NCI-H2171 (cell line): Measurements from ENCODE around the gene INPP5F.
A peak's percentile ranks its signal among the peaks of the same experiment; 100 is the strongest.
"Not testable (repeated sequence)": the region's sequence is repeated elsewhere in the genome, so short reads cannot be mapped to it uniquely, and the experiment has no call there.

Source experiments
- DNase-seq: peaks from one replicate; lab custom pipeline; 2025; lab: John Stamatoyannopoulos, UW

INPP5F gene

DNA sequence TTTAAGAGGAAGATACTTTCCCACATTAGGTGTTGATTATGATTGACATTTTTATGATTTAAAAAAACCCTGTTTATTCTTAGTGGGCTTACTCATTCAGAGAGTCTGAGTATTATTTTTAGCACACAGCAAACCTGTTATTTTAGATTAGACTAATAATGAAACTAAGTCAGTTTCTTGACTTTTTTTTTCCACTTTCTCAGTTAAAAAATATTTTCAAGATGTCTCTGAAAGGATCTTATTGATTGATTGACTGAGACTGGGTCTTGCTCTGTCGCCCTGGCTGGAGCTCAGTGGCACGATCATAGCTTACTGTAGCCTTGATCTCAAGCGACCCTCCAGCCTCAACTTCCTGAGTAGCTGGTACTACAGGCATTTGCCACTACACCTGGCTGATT lies 20.4 kb upstream of the INPP5F start:
- no peak for DNase-seq

DNA sequence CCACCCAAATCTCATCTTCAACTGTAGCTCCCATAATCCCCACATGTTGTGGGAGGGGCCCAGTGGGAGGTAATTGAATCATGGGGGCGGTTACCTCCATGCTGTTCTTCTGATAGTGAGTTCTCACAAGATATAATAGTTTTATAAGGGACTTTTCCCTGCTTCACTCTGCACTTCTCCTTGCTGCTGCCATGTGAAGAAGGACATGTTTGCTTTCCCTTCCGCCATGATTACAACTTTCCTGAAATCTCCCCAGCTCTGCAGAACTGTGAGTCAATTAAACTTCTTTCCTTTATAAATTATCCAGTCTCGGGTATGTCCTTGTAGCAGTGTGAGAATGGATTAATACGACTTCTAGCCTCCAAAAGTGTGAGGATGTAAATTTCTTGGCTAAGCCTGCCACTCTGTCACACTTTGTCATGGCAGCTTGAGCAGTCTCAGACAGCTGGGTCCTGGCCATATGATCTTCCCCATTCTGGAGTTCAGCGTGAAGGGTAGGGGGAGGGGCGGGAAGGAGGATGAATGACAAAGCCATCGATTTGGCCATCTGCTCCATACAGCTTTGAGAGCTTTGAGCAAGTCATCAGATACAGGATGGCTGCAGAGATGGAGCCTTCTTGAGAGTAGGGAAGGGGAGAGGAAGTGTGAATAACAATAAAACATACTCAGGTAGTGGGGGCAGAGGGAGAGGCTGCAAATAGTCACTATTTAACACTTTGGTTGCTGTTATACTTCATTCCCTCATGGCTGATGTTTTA lies 19.1 kb upstream of the INPP5F start:
- peak; percentile 91 for DNase-seq

DNA sequence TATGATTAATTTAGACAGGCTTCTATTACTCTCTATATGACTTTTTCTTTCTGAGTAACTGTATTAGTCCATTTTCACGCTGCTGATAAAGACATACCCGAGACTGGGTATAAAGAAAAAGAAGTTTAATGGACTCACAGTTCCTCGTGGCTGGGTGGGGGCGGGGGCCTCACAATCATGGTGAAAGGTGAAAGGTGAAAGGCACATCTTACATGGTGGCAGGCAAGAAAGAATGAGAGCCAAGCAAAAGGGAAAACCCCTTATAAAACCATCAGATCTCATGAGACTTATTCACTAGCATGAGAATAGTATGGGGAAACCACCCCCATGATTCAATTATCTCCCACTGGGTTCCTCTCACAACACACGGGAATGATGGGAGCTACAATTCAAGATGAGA lies 18.5 kb upstream of the INPP5F start:
- not testable (repeated sequence) for DNase-seq

DNA sequence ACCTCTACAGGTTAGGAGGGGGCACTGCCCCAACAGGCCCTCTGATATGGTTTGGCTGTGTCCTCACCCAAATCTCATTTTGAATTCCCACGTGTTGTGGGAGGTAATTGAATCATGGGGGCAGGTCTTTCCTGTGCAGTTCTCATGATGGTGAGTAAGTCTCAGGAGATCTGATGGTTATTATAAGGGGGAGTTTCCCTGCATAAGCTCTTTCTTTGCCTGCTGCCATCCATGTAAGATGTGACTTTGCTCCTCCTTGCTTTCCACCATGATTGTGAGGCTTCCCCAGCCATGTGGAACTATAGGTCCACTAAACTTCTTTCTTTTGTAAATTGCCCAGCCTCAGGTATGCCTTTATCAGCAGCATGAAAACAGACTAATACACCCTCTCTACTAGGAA lies 14.9 kb upstream of the INPP5F start:
- DNase-seq = not testable (repeated sequence)

DNA sequence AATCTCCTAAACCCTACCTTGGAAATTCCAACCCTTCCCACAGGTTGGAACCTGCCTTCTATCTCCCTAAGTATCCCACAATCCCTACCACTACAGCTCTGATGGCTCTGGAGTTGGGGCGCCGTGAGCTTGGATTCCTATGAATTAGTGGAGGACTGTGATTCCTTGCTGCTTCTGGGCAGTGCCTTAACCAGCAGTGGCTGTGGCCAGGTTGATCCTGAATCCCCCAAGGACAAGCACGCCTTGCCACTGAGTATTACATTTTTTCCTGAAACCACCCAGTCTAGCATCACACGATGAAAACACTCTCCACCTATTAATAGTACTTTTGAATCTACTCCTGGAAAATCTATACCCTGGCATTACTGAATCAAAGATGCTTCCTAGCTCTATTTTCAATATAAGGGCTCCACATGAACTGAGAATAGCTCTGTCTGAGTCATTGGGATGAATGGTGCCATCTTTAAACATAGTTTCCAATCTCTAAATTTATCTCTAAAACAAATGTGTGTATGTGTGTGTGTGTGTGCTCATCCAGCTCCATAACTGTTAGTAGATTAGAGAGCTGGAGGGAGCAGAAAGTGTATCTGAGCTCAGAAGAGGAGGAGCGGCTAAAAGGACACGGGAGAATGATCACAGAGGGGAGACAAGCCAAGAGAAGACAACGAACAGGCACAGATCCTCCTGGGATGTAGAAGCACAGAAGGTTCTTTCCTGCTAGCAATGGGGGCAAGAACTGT lies 11.9 kb upstream of the INPP5F start:
- no peak for DNase-seq

DNA sequence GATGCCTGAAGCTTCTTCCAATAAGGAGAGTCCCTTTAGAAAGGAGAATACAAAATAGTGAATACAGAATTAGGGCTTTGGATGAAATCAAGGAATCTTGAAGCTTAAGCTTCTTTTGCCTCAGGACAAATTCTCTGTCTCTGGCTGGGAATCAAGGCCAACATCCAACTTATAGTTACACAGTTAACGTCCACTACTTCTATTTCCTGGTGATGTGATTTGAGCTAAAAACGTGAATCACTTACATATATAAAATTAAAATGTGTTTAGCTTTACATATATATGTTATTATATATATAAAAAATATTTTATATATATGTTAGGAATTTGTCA lies 11.4 kb upstream of the INPP5F start:
- no peak for DNase-seq

DNA sequence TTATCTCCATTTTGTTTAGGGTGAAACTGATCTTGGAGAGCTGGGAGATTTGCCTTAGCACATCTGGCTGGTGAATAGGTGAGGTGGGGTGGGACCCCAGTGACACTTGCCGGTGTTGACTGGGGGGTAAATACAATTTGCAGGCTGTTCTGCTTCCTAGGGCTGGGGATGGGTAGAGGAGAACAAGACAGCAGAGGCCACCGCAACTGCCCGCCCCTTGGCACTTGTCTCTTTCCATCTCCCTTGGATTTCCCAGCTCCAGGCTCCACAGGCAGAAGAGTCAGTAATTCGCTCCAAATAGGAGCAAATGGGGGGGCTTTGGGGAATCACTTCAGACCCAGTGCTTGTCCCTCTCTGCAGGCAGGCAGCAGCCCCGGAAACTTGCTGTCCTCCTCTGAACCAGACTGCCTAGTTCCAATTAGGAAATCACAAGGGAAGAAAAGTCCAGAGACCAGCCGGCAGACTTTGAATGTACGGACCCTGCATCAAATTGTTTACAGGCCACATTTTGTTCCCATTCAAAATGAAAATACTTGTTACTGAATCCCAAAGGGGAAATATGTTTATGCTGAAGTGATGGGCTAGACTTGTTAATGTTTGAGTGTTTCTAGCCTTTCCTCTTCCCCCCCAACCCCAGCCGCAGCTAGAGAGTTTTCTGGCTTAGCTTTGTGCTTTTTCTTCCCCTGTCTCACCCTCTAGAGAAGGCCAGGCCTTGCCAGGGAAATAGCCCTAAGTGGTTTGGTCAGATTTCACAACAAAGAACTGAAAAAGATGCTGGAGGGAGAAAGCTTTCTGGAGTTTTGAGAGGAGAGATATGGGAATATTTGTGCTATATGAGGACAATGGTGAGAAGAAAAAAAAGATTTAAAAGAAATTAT lies 10.0 kb upstream of the INPP5F start:
- DNase-seq = no peak

DNA sequence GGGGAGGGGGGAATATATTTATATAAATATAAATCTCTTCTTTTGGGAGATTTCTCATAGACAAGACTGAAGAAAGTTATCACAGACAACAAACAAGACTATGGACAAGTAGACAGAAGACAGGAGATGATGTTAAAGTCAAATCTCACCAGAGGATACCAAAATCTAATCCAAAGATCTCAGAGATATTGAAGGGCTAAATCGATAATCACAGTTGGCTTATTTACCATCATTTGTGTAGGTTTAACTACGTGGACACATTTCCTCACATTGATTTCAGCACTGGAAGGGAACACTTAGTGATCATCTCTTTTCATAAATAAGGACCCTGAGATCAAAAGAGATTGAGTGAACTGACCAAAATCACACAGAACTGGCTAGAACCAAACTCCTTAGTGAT lies 2.7 kb upstream of the INPP5F start:
- DNase-seq = no peak

DNA sequence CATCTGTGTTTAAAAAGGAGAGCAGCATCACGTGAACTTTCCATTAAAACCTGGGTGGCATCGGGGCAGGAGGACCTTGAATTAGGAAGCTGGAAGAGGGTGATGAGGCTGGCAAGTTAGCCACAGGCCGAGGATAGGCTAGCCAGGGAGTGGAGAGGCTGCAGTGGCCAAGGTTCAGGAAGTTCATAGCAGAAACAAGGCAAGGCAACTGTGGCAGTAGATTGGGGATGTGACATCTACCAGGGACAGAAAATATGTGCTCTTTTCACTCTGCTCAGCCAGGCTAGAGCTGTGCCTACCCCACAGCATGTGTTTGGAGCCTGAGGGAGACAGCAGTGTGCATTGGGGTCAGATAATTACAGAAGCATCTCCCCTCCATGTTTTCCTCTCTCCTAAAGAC lies 2.2 kb upstream of the INPP5F start:
- no peak for DNase-seq

DNA sequence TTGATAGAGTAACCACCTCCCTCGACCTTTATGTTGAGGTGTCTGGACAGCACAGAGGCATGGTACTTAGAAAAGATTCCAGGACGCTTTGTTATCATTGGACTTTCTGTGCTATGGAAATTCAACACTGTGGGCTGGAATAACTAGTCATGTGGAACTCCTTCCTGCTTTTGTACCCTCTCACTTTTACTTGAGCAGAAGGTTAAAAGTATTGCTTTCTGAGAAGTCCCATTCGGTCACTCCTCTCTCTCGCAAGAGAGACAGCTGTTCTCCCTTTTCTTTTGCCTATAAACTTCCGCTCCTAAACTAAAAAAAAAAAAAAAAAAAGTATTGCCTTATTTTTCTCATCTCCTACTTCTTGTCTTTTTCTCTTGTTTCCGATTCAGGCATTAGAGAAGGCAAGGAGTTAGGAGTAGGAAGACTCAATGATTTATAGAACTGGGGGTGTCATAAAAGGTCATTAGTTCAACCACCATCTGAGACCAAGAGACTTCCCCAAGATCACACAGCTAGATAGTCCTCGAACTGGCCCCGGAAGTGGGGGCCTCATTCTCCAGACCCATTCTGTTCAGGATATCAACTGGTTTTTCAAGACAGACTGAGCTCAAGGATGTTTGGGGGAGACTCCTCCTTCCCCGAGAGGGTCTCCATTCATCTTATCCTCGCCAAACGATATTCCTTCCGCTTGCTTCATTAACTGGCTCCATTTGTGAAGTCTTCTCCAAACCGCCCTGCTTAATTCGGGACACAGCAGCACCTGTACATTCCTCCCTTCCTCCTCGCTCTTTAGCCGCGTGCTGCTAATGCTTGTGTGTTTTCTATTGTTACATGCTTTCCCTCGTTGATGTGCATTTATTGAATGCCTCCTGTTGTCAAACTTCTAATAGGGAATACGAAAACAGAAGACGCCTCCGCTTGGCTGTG lies 995 bp upstream of the INPP5F start:
- no peak for DNase-seq

DNA sequence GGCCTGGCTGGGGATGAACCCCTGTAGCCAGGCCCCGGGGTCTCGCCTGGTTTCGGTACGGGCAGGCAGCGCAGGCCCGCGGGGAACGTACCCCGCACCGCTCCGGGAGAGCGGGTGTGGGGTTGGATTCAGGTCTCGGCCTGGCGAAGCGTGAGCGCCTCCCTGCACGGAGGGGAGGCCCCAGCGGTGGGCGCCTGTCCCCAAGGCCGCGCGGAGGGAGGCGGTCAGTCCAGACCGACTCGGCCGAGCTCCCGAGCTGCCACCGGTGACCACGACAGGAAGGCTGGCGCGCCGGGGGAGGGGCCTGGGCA lies 378 bp upstream of the INPP5F start:
- DNase-seq = no peak

DNA sequence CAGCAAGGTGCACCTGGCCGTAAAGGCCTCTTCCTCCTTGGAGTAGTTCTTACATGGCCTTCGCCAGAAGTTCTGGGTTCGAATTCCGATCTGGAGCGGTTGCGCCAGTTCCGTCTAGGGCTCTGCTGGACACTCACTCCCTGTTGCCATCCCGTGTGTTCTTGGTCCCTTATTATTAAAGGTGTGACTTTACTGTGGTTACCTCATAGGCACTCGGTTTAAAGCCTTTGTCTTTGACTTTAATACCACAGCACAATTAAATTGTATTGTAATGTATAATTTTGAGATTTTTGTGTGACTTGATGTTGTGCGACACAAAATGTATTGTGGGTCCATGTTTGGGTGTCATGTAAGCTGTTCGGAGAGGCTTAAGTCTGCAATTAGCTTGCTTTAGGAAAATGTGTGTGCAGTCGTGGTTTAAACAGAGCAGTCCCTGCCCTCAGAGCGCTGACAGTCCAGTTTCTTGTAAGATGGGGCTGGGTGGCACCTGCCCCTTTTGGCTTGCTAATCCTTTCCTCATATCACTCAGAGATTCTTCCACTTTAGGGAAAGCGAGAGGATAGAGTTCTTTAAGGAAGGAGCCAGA lies 919 bp downstream of the INPP5F start:
- DNase-seq = no peak

DNA sequence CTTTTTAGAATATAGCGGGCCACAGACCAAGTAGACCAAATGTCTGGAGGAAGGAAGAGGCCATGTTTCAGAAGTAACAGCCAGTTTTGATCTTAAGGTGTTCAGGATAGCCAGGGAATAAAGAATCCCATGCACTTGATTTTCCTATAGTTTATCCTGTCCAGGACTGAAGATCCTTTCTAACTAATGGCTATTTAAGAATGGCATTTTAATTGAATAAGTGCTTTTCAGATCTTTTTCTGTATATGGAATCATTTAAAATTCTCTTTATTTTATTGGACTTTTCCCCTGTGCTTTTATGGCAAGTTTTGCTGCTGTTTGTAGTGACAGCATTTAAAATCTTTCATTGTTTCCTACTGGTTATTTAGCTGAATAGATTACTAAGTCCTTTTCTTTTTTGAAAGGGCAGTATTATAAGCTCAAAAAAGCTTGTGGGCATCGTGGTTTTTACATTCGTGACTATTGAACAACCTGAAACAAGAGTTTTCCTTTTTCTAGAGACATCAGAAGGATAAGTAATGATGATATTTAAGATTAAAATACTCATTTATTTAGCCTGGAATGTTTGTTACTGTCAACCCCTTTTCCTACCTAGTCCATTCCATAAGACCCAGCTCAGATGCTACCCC lies 2.4 kb downstream of the INPP5F start:
- DNase-seq = no peak

DNA sequence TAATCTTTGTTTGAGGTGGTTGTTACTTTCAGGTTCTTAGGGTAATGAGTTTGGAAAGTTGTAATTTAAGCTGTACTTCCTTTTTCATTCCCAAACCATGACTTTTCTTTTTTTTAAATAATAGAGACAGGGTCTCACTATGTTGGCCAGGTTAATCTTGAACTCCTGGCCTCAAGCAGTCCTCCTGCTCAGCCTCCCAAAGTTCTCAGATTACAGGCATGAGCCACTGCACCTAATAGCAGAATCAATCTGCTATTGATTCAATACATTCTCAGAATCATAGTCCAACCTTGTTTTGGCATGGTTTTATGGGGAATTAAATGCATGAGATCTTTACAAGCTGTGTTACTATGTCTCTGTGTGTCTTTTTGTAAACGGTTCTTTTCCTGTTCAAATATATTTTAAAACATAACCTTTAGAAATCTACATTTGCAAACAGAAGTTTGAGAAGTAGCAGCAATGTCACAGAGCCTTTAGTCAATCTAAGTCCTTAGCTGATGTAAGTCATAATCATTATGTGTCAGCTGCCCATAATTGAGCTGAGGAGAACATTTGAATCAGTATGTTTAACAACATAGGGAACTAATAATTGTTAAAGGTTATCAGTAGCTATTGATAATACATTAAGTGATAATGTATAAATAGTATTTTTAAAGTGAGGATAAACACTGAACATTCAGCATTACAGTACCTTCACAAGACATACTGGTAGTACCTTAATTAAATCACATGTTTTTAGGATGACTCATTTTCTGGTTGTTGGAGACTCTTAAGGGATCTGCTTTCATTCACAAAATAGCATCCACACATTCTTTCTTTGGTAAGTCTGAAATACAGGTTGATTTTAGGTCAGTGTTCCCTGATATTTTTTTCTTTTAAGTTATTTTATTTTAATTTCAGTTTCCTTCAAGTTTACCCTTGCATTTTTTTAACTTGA lies 8.8 kb downstream of the INPP5F start:
- no peak for DNase-seq

DNA sequence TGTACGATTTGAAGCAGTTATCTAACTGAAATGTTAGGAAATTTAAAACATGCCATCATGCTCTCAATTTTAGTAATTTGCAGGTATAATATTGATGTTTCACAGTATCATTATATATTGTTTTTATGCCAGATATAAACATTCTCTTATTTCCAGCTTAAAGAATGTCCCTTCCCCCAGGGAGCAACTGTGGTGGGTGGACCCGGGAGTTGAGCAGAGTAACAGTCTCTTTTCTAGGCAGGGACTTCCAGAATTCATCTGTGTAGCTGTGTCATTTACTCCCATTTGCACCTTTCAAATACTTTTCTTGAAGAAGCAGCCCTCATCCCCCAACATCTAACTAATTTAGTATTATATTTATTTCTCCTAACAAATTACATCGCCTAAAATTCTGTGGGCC lies 9.6 kb downstream of the INPP5F start:
- no peak for DNase-seq

DNA sequence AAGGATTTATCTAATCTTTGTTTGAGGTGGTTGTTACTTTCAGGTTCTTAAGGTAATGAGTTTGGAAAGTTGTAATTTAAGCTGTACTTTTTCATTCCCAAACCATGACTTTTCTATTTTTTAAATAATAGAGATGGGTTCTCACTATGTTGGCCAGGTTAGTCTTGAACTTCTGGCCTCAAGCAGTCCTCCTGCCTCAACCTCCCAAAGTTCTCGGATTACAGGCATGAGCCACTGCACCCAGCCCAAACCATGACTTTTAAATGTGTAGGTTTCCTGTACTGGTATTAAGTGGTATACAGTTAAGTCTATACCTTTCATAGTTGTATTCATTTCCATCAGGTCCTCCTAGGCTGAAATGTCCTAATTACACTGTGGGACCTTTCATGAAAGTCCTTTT lies 10.4 kb downstream of the INPP5F start:
- no peak for DNase-seq

DNA sequence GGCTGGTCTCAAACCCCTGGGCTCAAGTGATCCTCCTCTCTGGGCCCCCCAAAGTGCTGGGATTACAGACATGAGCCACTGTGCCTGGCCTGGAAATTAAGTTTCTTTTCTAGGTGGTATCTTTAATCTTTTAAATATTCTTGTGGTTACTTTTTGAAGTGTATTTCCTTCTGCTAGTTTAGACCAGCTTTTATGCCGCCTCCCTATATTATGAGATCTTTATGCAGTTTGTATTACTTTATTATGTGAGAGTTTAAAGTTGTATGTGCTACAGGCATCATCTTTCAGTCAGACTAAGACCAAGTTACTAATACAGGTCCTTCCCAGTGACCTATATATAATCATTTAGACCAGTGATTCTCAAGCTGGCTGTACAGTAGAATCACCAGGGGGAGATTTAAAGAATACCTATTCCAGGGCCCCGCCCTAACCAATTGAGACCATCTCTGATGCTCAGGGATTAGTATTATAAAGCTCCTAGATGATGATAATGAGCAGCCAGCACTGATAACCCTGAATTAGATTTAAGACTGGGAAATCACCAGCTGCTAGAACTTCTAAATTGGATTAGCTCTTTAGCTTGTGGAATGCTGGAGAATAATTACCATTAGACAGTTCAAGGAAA lies 11.3 kb downstream of the INPP5F start:
- DNase-seq = no peak

DNA sequence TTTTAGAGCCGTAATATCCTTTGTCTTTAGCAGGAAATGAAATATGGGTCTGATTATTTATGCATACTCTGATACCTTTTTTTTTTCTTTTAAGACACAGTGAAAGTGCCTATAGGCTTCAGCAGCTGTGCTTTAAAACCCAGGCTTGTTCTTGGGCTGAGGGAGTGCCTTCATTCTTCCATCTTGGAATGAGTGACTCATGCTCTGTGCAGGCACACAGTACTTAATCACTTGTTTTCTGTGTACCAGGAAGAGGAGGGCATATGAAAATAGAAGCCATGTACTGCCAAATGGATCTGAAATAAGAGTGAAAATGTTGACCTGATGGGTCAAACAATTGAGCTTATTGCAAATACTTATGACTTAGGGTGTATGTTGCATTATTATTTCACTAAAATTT lies 12.0 kb downstream of the INPP5F start:
- DNase-seq = no peak

DNA sequence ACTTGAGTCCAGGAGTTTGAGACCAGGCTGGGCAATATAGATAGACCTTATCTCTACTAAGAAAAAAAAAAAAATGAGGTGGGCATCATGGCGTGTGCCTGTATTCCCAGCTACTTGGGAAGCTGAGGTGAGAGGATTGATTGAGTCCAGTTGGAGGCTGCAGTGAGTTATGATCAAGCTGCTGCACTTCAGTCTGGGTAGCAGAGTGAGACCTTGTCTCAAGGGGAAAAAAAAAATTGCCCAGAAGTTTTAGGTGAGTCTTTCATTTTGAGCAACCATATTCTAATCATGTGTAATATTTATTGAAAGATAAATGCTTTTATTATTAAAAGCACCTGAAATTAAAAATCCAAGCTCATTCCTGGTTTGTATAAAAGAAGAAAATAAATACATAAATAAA lies 13.1 kb downstream of the INPP5F start:
- DNase-seq = no peak

DNA sequence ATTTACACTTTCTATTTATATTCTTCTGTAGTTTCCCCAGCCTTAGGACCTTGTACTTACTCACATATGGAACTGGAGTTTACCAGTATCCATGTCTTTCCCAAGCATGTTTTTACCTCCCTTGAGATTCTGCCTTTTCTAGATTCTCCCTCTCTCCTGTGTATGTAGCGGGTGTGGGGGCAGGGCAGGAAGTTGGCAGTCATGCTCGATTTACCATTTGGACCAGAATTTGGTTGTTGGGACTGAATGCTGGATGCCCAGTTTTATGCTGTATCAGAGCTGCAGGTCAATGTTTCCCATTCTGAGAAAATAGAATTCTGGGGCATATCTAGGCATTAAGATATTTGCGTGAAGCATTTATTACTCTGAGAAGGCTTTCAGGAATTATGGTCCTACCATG lies 14.2 kb downstream of the INPP5F start:
- no peak for DNase-seq
